ENCODE data around the gene AKT3. TPM values are rescaled to one million over a fixed set of nuclear protein-coding genes. Genes with fewer than 3 reads are reported as not detected.
"Not testable (repeated sequence)": the region's sequence is repeated elsewhere in the genome, so short reads cannot be mapped to it uniquely, and the experiment has no call there.

AKT3 gene
- polyA plus RNA-seq, 3 donors, result 29.5 to 31.4 (median 30.7) TPM

- DNase-seq (ENCODE audit: low read depth in 3 of 3, low spot score in 2 of 3), result no peak
Measured at GRCh38 chr1:243712941-243713340, 137.1 kb downstream of the AKT3 start.

- no peak for DNase-seq (ENCODE audit: low read depth in 3 of 3, low spot score in 2 of 3)
Measured at GRCh38 chr1:243712242-243712641, 137.8 kb downstream of the AKT3 start.

- DNase-seq (ENCODE audit: low read depth in 3 of 3, low spot score in 2 of 3), result no peak
Measured at GRCh38 chr1:243710467-243710866, 139.6 kb downstream of the AKT3 start.

GRCh38 chr1:243708210-243708609 is 141.8 kb downstream of the AKT3 start:
- DNase-seq (ENCODE audit: low read depth in 3 of 3, low spot score in 2 of 3), result no peak

GRCh38 chr1:243706563-243706962 is 143.5 kb downstream of the AKT3 start:
- no peak for DNase-seq (ENCODE audit: low read depth in 3 of 3, low spot score in 2 of 3)

- no peak for DNase-seq (ENCODE audit: low read depth in 3 of 3, low spot score in 2 of 3)
Measured at GRCh38 chr1:243705585-243705984, 144.5 kb downstream of the AKT3 start.

- DNase-seq (ENCODE audit: low read depth in 3 of 3, low spot score in 2 of 3), result no peak
Measured at GRCh38 chr1:243701872-243702271, 148.2 kb downstream of the AKT3 start.

GRCh38 chr1:243693800-243694199 is 156.2 kb downstream of the AKT3 start:
- no peak for DNase-seq (ENCODE audit: low read depth in 3 of 3, low spot score in 2 of 3)

GRCh38 chr1:243686159-243686558 is 163.9 kb downstream of the AKT3 start:
- DNase-seq (ENCODE audit: low read depth in 3 of 3, low spot score in 2 of 3), result no peak

GRCh38 chr1:243680860-243681259 is 169.2 kb downstream of the AKT3 start:
- no peak for DNase-seq (ENCODE audit: low read depth in 3 of 3, low spot score in 2 of 3)

- DNase-seq (ENCODE audit: low read depth in 3 of 3, low spot score in 2 of 3), result no peak
Measured at GRCh38 chr1:243672539-243673074, 177.4 kb downstream of the AKT3 start.

- DNase-seq (ENCODE audit: low read depth in 3 of 3, low spot score in 2 of 3), result no peak
Measured at GRCh38 chr1:243667591-243667990, 182.5 kb downstream of the AKT3 start.

- DNase-seq (ENCODE audit: low read depth in 3 of 3, low spot score in 2 of 3), result no peak
Measured at GRCh38 chr1:243667133-243667532, 182.9 kb downstream of the AKT3 start.

GRCh38 chr1:243663651-243664050 is 186.4 kb downstream of the AKT3 start:
- DNase-seq (ENCODE audit: low read depth in 3 of 3, low spot score in 2 of 3), result no peak

GRCh38 chr1:243662169-243662568 is 187.9 kb downstream of the AKT3 start:
- not testable (repeated sequence) for DNase-seq (ENCODE audit: low read depth in 3 of 3, low spot score in 2 of 3)

- DNase-seq (ENCODE audit: low read depth in 3 of 3, low spot score in 2 of 3), result no peak
Measured at GRCh38 chr1:243658594-243659105, 191.4 kb downstream of the AKT3 start.

- DNase-seq (ENCODE audit: low read depth in 3 of 3, low spot score in 2 of 3), result no peak
Measured at GRCh38 chr1:243657793-243658192, 192.2 kb downstream of the AKT3 start.

- not testable (repeated sequence) for DNase-seq (ENCODE audit: low read depth in 3 of 3, low spot score in 2 of 3)
Measured at GRCh38 chr1:243649530-243649929, 200.5 kb downstream of the AKT3 start.

- DNase-seq (ENCODE audit: low read depth in 3 of 3, low spot score in 2 of 3), result no peak
Measured at GRCh38 chr1:243646841-243647240, 203.2 kb downstream of the AKT3 start.

- DNase-seq (ENCODE audit: low read depth in 3 of 3, low spot score in 2 of 3), result no peak
Measured at GRCh38 chr1:243645281-243645680, 204.8 kb downstream of the AKT3 start.

- no peak for DNase-seq (ENCODE audit: low read depth in 3 of 3, low spot score in 2 of 3)
Measured at GRCh38 chr1:243642936-243643335, 207.1 kb downstream of the AKT3 start.

GRCh38 chr1:243639027-243639658 is 210.9 kb downstream of the AKT3 start:
- DNase-seq (ENCODE audit: low read depth in 3 of 3, low spot score in 2 of 3), result no peak

GRCh38 chr1:243638186-243638585 is 211.9 kb downstream of the AKT3 start:
- DNase-seq (ENCODE audit: low read depth in 3 of 3, low spot score in 2 of 3), result no peak

Measured in right renal cortex interstitium (tissue), 3 donors.